MM.1S (cell line): ENCODE measurements around the gene FBXL5.

Source experiments
- DNase-seq: peaks from one replicate; pipeline ENCODE4 v3.0.0-alpha.2; 2015
- H2AFZ ChIP-seq: fragments of 300-600 bp; sonication (generic); 2 replicates; pipeline ENCODE4 v1.6.0; 2016; ENCODE audit warnings: antibody characterized with exemption, low read length
- H3F3A ChIP-seq: fragments of 300-600 bp; sonication (generic); 2 replicates; pipeline ENCODE4 v1.6.1; 2016; ENCODE audit warnings: mild to moderate bottlenecking, antibody characterized with exemption, low read length, moderate library complexity, mixed read lengths; ENCODE audit not compliant: insufficient read depth
- H3K27ac ChIP-seq: fragments of 300-600 bp; sonication (generic); 2 replicates; pipeline ENCODE4 v1.5.1; 2016; ENCODE audit warnings: mild to moderate bottlenecking, low read length
- H3K27me3 ChIP-seq: fragments of 300-600 bp; sonication (generic); replicated peaks from 2 replicates; pipeline ENCODE4 v1.6.0; 2016; ENCODE audit warnings: low read length; ENCODE audit not compliant: insufficient read depth
- H3K36me3 ChIP-seq: fragments of 300-600 bp; sonication (generic); replicated peaks from 2 replicates; pipeline ENCODE4 v1.6.1; 2016; ENCODE audit warnings: mild to moderate bottlenecking, low read length, mixed read lengths; ENCODE audit not compliant: insufficient read depth
- H3K4me1 ChIP-seq: fragments of 300-600 bp; sonication (generic); 2 replicates; pipeline ENCODE4 v1.6.1; 2016; ENCODE audit warnings: low read length, mixed read lengths
- H3K4me2 ChIP-seq: fragments of 300-600 bp; sonication (generic); 2 replicates; pipeline ENCODE4 v1.6.0; 2016; ENCODE audit warnings: low read depth, low read length
- H3K4me3 ChIP-seq: fragments of 300-600 bp; sonication (generic); 2 replicates; pipeline ENCODE4 v1.5.1; 2016; ENCODE audit warnings: low read length, mixed read lengths
- H3K79me2 ChIP-seq: fragments of 300-600 bp; sonication (generic); 2 replicates; pipeline ENCODE4 v1.6.1; 2016; ENCODE audit warnings: mixed run types, low read length, mixed read lengths
- H3K9ac ChIP-seq: fragments of 300-600 bp; sonication (generic); 2 replicates; pipeline ENCODE4 v1.6.1; 2016; ENCODE audit warnings: low read length, mixed read lengths
- H3K9me2 ChIP-seq: fragments of 300-600 bp; sonication (generic); replicated peaks from 2 replicates; pipeline ENCODE4 v1.6.1; 2016; ENCODE audit warnings: mild to moderate bottlenecking, low read length, mixed read lengths; ENCODE audit not compliant: insufficient read depth
- H3K9me3 ChIP-seq: fragments of 300-600 bp; sonication (generic); replicated peaks from 2 replicates; pipeline ENCODE4 v1.6.1; 2016; ENCODE audit warnings: mild to moderate bottlenecking, low read length, mixed read lengths; ENCODE audit not compliant: insufficient read depth
- H4K20me1 ChIP-seq: fragments of 300-600 bp; sonication (generic); 2 replicates; pipeline ENCODE4 v1.6.1; 2016; ENCODE audit warnings: mild to moderate bottlenecking, low read length, moderate library complexity, mixed read lengths; ENCODE audit not compliant: insufficient read depth
- CTCF ChIP-seq: fragments of 300-600 bp; sonication (generic); IDR thresholded peaks from 2 replicates; pipeline ENCODE4 v1.5.1; 2016; ENCODE audit warnings: antibody characterized with exemption, low read length, mixed read lengths
- EZH2 ChIP-seq: fragments of 300-600 bp; sonication (generic); optimal IDR thresholded peaks from 2 replicates; pipeline ENCODE3; 2017; ENCODE audit warnings: low read depth, mild to moderate bottlenecking, antibody characterized with exemption, low read length, mixed read lengths
- EZH2phosphoT487 ChIP-seq: fragments of 300-600 bp; sonication (generic); IDR thresholded peaks from 2 replicates; pipeline ENCODE4 v1.6.1; 2018; ENCODE audit warnings: antibody characterized with exemption, low read length

Gene FBXL5

DNA sequence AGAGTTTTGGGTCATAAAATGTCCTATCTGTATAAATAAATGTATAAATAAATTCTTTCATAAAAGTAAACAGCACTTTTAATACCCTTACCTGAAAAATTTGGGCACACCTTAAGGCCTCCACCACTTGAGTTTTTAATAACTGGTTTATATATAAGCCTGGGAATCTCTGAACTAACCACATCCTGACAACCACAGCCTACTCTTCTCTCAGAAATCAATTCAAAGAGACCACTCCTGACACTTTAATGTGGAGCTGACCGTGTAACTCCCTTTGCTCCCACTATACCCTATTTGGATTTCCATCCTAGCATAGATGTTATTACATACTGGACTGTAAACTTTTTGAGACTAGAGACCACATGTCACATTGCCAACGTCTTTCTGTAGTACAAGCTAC, 3.5 kb downstream of the FBXL5 start:
- Histone ChIP-seq H2AFZ (no peak overlapping the region), H3K36me3 (no peaks in the 10 kb centered on the region), H3K9ac (no peak overlapping the region), H4K20me1 (no peaks in the 10 kb centered on the region; the same call in 1 of the 2 replicates), H3K27me3 (no peaks in the 10 kb centered on the region), H3K9me3 (no peaks in the 10 kb centered on the region), H3K4me3 (peak overlapping the region; percentile 16; the same call in 1 of the 2 replicates), H3K27ac (no peak overlapping the region), H3K4me1 (peaks cover 34% of the 10 kb centered on the region), H3K4me2 (peak overlapping the region; percentile 98), H3K79me2 (peaks cover 80% of the 10 kb centered on the region), H3K9me2 (no peaks in the 10 kb centered on the region), H3F3A (peaks cover 31% of the 10 kb centered on the region)
- DNase-seq = no peak
- TF ChIP-seq EZH2 (no peak), CTCF (no peak), EZH2phosphoT487 (no peak)

- Histone ChIP-seq H3K79me2 (peaks cover 94% of the 10 kb centered on the region), H3K27ac (no peak overlapping the region), H3K9ac (no peak overlapping the region), H3K4me3 (no peak overlapping the region), H3K36me3 (no peaks in the 10 kb centered on the region), H3K9me3 (no peaks in the 10 kb centered on the region), H2AFZ (no peak overlapping the region), H3K4me1 (peaks cover 34% of the 10 kb centered on the region), H3K4me2 (peak overlapping the region; percentile 32; the same call in 1 of the 2 replicates), H3K9me2 (no peaks in the 10 kb centered on the region), H3F3A (peaks cover 18% of the 10 kb centered on the region), H4K20me1 (no peaks in the 10 kb centered on the region; the same call in 1 of the 2 replicates), H3K27me3 (no peaks in the 10 kb centered on the region)
- no peak for TF ChIP-seq EZH2phosphoT487
- no peak for TF ChIP-seq EZH2
- TF ChIP-seq CTCF = peak; percentile 81
- DNase-seq = peak; percentile 71
These were observed 5.1 kb downstream of the FBXL5 start for GRCh38 chr4:15649914-15650545.

- H4K20me1 ChIP-seq = no peaks in the 10 kb centered on the region; the same call in 1 of the 2 replicates
- DNase-seq = no peak
- peaks cover 8% of the 10 kb centered on the region; the same call in 1 of the 2 replicates for H3F3A ChIP-seq
- H3K4me1 ChIP-seq = peaks cover 34% of the 10 kb centered on the region
- H3K4me2 ChIP-seq = no peak overlapping the region
- no peaks in the 10 kb centered on the region for H3K36me3 ChIP-seq
- H3K9me3 ChIP-seq = no peaks in the 10 kb centered on the region
- H3K4me3 ChIP-seq = no peak overlapping the region
- H3K9me2 ChIP-seq = no peaks in the 10 kb centered on the region
- H2AFZ ChIP-seq = no peak overlapping the region
- H3K9ac ChIP-seq = no peak overlapping the region
- H3K27ac ChIP-seq = no peak overlapping the region
- peaks cover 96% of the 10 kb centered on the region for H3K79me2 ChIP-seq
- H3K27me3 ChIP-seq = no peaks in the 10 kb centered on the region
- no peak for TF ChIP-seq EZH2phosphoT487
- TF ChIP-seq CTCF = no peak
- no peak for TF ChIP-seq EZH2
These were observed 6.6 kb downstream of the FBXL5 start for GRCh38 chr4:15648600-15648999.
